GM19452 (cell line): ENCODE data around the gene HMGXB4.

Source experiments
- ATAC-seq: cut with Tn5 transposase; IDR thresholded peaks from one replicate; pipeline ENCODE4 v1.9.1; 2021; ENCODE audit not compliant: unreplicated experiment

Gene HMGXB4

DNA sequence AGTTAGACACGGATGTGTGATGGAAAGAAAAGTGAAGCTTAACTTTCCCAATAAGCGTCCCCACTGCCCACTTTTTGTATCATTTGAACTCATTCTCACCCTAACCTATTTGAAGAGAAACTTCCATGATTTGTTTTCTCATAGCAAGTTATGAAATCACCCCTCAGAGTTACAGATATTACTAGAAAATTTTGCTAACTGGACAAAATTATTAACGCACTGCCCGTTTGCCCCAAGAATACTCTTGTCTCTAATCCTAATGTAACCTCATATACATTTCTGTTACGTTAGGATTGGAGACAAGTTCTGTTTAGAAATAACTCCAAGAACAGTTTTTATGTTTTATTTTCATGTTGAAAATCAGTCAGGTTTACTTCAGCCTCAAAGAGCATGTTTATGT lies 67.9 kb downstream of the HMGXB4 start:
- ATAC-seq, result no peak

DNA sequence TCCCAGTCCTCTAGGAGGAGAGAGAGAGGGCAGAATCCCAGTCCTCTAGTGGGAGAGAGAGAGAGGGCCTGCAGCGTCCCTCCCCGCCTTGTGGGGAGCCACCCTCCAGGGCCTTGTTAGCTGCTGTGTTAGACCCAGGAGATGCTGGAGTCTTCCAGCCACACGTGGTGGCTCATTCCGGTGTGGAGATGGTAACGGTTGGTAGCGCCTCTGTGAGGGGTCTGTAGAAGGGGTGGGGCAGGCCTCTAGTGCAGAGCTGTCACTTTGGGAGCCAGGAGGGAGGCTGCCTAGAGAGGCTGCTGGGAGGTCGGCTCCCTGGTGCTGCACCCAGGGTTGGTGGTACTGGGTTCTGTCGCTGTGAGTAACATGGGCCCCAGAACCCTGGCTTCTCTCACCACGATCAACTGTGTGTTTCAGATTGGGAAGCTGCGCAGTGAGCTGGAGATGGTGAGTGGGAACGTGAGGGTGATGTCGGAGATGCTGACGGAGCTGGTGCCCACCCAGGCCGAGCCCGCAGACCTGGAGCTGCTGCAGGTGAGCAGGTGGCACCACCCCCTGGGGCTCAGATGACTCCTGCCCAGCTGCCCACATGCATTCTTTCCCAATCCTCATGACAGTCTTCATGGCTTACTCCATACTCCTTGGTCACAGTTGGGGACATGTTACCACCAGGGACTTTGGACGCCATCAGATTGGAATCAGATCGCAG lies 69.7 kb downstream of the HMGXB4 start:
- no peak for ATAC-seq

DNA sequence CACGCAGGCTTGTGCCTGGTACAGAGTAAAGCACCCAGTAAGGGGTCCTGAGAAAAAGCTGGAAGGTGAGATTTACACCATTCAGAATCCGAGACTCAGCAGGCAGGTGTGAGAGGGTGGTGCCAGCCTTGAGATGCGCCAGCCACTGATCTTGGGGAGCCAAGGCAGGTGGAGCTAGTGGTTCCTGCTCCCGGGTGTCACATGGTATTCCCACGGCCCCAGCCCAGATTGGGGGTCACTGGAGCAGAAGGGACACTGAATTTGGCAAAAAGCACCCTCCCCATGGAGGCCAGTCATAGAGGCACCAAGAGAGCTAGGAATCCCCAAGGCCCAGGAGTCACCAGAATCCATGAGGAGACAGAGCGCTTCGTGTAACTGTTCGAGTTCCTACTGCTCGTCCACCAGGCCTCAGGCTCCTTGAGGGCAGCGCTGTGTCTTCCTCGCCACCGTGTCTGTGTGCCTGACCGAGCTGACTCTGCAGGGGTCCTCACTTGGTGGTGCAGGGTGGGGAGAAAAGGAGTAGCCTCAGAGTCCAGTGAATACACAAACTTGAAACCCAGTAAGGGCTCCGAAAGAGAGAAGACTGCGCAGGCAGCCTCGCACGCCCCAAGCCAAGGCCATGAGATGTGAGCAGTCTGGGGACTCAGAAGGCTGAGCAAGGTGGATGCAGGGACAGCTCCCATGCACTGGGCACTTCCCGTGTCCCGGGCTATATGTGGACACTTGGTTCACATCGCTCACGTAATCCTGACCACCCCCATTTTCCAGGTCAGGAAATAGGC lies 70.6 kb downstream of the HMGXB4 start:
- no peak for ATAC-seq

GRCh38 chr22:35328472-35328885 lies 71.2 kb downstream of the HMGXB4 start:
- no peak for ATAC-seq

DNA sequence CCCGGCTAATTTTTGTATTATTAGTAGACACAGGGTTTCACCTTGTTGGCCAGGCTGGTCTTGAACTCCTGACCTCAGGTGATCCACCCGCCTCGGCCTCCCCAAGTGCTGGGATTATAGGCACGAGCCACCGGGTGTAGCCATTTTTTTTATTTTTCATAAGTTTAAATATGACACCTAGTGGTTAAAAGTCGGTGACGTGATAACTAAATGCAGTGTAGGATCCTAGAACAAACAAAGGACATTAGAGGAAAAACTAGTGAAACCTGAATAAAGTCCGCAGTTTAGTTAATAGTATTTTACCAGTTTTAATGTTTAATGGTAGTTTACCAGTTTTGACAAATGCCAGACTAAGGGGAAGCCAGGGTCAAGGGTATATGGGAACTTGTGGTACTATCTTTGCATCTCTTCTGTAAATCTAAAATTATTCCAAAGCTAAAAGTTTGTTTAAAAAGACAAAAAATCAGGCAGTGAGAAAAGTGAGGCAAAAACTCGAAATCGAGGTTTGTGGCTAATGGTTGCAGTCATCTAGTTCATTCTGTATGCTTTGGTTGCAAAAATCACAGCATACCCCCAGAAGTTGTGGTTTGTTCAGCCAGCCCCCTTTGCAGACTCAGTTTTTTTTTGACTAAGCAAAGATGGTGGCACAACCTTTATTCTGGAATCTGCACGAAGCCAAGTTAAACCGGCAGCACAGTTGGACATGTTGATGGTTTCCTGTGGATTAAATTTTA lies 72.0 kb downstream of the HMGXB4 start:
- no peak for ATAC-seq

DNA sequence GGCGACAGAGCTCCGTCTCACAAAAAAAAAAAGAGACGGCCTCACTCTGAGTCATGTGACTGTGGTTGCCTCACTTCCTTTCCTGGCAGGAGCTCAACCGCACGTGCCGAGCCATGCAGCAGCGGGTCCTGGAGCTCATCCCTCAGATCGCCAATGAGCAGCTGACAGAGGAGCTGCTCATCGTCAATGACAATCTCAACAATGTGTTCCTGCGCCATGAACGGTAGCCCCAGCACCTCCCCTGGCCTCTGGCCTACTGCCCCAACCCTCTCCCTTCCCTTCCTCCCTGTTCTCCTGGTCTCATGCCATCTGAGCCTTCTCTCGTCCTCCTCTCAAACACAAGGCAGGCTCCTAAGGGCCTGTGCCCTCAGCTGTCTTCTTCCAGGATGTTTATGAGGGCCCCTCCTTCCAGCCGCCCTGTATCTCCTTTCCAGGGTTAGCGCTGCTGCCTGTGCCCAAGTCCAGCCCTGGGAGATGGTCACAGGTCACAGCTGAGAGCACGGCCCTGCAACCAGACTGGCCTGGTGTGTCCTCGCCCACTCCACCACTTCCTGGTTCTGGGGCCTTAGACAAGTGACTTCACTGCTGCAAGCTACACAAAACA lies 73.1 kb downstream of the HMGXB4 start:
- ATAC-seq, result no peak

- no peak for ATAC-seq
Measured at GRCh38 chr22:35332278-35332677, 75.0 kb downstream of the HMGXB4 start.

DNA sequence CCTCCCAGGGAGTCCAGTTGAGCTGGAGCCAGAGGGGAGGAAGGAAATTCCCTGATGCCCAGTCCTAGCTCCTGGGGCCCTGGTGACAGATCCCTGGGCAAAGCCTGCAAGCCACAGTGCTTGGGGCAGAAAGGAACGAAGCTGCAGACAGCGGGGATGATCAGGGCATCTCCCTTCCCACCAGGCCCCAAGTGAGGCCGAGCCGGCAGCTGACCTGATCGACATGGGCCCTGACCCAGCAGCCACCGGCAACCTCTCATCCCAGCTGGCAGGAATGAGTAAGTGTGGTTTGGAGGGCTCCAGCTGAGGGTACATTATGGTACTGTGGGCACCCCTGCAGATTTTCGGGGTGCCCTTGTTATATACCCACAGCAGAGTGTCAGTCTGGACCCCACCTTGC lies 75.9 kb downstream of the HMGXB4 start:
- ATAC-seq, result no peak

DNA sequence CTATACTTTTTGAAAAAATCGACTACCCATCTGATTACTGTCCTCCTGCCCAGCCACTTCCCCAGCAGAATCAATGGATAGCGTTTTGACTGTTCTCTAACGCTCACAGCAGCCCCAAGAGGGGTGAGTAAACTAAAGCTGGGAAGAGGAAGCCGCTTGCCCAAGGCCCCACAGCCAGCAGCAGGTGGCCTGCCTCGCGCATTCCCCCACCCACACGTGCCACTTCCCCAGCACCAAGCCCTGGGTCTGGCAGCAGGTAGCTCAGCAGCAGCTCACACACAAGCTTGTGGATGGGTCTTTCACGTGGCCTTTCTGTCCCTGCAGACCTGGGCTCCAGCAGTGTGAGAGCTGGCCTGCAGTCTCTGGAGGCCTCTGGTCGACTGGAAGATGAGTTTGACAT lies 76.7 kb downstream of the HMGXB4 start:
- no peak for ATAC-seq

GRCh38 chr22:35335468-35335867 lies 78.2 kb downstream of the HMGXB4 start:
- no peak for ATAC-seq

DNA sequence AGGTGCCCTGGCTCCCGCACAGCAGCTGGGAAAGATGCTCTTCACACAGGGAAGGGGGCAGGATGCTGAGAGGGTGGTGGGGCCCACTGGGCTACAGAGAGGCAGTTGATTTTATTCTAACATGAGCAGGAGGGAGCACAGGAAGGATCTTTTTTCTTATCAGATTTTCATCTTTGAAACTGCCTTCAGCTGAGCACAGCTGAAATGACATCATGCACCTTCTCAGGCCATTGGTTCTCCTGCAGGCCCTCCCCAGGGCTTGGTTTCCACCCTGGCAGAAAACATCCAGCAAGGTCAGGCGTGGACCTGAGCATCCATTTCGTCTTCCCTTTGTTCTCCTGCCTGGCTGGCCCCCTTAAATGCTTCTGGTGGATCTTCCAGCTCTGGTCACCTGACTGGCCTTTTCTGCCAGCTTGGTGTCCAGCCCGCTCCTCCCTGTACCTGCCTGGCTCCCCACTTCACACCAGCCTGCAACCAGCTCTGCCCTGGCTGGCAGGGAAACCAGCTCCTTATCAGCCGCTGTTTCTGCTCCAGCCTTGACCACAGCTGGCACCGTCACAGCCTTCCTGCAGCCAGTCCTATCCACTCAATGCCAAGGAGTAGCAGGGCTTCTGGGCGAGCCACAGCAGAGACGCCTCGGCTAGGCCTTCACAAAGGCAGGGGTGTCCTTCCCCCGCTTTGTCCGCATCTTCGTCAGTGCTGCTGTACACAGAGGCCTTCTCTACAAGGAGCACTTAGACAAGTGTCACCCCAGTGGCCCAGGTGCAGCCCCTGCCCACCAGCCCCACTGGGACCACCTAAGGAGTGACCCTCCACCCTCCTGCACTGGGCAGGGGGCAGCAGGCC lies 78.9 kb downstream of the HMGXB4 start:
- no peak for ATAC-seq

DNA sequence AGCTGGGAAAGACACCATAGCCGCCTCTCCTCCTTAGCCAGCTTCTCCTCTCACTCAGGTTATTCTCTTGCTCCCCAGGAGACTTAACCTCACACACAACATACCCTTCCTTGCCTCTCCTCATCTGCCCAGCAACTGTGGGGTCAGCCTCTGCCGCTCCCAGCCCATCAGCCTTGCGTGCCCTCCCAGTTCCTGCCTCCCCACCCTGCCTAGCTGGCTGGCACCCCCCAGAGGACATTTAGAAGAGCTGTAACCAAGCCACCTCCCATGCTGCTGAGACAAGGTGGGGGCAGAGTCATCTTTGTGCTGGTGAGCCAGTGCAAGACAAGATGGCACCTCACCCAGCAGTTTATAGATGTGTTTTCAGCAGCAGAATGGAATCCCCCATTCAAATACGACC lies 80.6 kb downstream of the HMGXB4 start:
- ATAC-seq, result no peak

DNA sequence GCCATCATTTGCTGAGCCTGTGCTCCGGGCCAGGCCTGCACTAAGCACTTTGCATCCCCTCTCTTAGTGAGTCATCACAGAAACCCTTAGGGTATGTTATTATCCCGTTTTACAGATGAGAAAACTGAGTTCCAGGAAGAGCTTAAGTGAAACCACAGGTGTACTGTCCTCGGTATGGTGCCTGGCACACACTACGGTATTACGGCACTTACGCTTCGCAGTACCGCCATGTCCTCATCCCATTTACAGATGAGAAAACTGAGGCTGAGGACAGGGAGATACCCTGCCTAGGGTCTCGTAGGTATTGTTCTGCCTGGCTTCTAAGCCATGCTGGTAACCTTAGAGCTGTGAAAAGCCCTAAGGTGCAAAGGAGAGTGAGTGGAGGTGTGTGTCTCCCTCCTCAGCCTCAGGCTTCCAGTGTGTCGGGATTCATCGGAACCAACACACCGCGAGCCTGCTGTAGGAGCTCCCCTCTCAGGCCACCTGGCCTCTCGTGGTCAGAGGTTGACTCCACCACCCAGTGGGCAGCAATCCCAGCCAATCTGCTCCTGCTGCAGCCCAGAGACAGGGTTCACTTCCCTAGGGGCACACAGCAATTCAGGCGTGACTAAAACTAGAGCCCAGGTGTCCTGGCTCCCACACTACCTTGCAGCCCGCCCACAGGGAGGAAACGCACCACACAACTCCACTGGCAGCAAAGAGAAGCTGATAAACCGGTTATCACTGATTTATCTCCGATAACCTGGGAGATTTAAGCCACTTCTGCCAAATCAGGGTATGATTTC lies 84.0 kb downstream of the HMGXB4 start:
- ATAC-seq, result no peak

- ATAC-seq, result no peak
Measured at GRCh38 chr22:35342390-35342789, 85.1 kb downstream of the HMGXB4 start.

DNA sequence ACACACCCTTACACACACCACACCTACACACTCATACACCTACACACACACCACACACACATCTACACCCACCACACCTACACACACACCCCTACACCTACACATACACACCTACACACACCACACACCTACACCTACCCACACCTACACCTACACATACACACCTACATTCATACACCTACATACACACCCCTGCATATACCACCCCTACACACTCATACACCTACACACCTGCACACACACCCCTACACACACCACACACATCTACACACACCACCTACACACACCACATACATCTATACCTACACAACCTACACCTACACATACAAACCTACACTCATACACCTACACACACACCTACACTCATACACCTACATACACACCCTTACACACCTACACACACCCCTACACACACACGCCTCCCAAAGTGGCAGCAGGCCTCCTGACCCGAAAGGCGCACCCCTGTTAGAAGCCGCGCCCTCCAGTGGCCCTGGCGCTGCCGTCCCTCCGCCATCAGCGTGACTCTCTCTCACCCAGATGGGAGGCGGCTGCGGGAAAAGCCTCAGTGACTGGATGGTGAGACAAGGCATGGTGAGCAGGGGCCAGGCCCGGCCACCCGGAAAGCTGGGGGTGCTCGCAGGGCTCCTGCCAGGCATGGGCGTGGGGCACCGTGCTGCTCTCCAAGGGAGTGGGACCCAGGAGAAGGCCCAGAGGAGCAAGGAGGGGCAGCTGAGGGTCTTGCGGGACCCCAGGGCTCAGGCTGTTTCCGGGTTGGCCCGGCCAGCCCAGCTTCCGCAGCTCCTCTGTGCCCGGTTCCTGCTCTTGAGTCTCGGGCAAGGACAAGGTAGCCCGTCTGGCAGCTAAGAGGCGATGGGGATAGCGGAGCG lies 86.6 kb downstream of the HMGXB4 start:
- ATAC-seq, result no peak

DNA sequence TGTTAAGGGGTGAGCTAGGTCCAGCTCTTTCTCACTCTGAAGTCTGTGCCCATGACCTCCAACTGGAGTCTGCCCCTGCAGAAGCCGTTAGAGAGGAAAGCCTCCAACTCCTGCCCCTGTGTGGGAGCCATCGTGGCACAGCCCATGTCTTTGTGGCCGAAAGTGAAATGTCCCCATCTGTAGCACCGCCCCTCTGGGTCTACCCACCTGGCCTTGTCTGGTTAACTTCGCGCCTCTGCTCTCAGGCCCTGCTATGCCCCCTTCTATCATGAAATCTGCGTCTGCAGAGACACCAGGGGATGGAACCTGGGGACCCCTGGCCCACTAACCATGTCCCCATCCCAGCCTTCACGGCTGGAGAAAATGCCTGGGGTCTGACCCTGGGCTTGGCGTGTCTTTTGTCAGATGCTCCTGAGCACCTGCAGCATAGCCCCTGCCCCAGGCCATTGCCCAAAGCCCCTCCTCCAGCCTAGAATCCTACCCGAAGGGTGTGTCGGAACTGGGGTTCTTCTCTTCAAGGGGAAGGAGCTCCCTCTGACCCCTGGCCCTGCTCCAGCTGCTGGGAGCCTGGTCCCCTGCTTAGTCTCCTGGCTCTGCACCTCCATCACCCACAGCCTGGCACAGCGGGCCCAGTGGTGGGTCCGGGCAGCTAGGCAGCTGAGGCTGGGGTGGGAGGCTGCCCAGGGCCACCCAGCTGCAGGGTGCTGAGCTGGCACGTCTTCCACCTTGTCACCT lies 87.8 kb downstream of the HMGXB4 start:
- no peak for ATAC-seq
